H4 (cell line): Measurements from ENCODE around the gene ELANE. TPM values are rescaled to one million over a fixed set of nuclear protein-coding genes. Genes with fewer than 3 reads are reported as not detected.

ENCODE experiments used
- DNase-seq: peaks from one replicate; pipeline ENCODE4 v3.0.0-alpha.2; 2015; ENCODE audit warnings: low spot score
- total RNA-seq: library from RNA; depleted of rRNA; stranded (reverse); fragments of >200 nt; shearing (Covaris generic); gene quantifications from 2 replicates; pipeline ENCODE4 v1.2.3, GENCODE V29; 2014; rRNA removed

Gene ELANE
- total RNA-seq, 1 experiment from 2014 or later: not detected

- DNase-seq: no peak
Observed at GRCh38 chr19:898663-899062, 46.6 kb downstream of the ELANE start.

DNA sequence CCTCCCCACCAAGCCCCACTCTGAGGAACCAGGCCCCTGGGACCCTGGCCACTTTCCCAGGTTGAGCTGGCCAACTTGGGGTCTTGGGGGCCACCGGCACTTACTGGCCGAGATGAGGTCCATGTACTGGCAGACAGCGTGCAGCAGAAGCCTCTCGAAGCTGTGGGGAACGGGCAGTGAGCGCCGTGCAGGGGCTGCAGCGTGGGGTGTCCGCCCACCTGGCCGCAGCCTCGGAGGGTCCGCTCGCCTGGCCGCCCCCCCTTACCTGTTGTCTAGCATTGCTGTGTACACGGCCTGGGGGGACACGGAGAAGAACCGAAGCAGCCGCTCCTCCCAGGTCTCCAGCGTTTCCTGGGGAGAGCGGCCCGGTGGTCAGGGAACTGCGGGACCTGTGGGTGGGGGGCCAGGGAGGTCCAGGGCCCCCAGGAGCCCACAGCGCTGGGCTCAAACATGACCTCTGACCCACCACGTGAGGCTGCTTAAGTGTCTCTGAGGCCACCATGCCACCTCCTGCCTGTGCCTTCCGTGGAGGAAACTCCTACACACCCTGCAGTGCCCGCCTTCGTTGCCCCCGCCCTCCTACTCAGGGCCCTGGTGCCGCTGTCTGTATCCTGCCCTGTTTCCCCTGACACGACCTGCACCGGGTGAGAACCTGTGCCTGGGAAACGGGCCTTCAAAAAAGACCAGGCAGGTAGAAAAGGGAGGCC lies 47.4 kb downstream of the ELANE start:
- DNase-seq: no peak

- DNase-seq: no peak
Observed at GRCh38 chr19:900043-900301, 47.9 kb downstream of the ELANE start.

DNA sequence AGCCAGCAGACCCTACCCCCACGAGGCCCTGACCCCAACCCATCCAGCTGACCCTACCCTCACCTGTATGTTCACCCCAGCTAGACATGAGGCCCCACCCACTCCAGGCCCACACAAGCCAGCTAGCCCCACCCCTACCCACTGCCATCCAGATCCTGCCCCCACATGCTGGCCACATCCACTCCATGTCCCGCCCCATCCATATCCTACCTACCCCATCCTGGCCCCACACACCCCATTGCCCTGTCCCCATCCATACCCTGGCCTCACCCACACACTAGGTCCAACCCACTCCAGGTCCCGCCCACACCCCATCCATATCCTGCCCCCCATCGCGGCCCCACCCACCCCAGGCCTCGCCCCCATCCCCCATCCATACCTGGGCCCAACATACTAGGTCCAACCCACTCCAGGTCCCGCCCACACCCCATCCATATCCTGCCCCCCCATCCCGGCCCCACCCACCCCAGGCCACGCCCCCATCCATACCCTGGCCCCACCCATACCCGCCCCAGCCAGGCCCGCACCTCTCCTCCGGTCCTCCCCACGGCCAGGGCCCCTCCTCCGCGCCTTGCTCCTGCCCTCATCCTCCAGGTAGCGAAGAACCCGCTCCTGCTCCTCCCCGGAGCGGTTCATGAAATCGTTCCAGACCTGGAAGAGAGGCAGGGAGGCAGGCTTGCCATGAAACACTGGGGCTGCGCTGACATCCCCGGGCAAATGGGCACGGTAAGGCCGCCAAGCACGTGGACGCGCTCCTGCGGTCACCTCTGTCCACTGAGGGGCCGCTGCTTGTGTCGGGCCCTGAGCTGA lies 48.4 kb downstream of the ELANE start:
- no peak for DNase-seq

- no peak for DNase-seq
Observed at GRCh38 chr19:901216-902092, 49.4 kb downstream of the ELANE start.

DNA sequence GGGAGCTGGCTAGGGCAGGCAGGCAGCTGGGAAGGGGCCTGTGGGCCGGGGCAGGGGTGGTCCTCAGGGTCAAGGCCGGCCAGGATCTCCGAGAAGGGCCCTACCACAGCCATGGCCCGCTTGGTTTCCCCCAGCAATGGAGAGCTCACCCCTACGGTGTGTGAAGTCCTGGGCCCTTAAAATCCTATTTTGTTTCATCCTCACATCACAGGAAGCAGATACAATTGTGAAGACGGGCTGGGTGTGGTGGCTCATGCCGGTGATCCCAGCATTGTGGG lies 49.9 kb downstream of the ELANE start:
- no peak for DNase-seq

DNA sequence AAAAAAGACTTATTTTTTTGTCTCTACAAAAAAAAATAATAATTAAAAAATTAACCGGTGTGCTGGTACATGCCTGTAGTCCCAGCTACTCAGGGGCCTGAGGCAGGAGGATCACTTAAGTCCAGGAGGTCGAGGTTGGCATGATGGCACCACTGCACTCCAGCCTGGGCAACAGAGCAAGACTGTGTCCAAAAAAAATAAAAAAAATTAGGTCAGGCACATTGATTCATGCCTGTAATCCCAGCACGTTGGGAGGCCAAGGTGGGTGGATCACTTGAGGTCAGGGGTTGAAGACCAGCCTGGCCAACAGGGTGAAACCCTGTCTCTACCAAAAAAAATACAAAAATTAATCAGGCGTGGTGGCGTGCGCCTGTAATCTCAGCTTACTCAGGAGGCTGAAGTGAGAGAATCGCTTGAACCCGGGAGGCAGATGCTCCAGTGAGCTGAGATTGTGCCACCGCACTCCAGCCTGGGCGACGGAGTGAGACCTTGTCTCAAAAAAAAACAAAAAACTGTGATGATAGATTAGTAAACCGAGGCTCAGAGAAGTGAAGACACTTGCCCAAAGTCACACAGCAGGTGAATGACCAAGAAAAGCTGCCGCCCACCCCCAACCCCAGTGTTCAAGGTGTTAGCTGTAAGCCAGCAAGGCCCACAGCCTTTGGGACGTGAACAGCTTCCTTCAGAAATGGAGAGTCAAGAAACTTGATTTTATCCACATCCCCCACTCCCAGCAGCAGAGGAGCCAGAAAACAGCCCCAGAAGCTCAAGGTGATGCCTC lies 50.5 kb downstream of the ELANE start:
- DNase-seq: no peak

DNA sequence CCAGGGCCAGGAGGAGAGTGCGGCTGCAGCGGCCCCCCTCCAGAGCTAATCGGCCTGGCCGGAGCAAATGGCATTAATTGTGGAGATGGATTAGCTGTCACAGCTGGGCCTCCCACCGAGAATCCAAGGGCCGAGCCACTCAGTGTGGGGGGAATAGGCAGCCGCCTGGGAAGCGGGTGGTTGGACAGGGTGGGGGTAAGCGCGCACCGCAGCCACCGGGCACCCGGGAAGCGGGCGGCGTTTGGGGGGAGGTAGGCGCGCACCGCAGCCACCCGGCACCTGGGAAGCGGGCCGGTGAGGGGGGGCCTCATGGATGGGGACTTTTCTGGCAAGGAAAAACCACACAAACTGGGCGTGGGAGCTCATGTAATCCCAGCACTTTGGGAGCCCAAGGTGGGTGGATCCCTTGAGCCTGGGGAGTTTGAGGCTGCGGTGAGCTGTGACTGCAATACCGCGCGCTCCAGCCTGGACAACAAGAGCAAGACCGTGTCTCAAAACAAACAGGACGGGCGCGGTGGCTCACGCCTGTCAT lies 51.2 kb downstream of the ELANE start:
- peak; percentile 40 for DNase-seq

DNA sequence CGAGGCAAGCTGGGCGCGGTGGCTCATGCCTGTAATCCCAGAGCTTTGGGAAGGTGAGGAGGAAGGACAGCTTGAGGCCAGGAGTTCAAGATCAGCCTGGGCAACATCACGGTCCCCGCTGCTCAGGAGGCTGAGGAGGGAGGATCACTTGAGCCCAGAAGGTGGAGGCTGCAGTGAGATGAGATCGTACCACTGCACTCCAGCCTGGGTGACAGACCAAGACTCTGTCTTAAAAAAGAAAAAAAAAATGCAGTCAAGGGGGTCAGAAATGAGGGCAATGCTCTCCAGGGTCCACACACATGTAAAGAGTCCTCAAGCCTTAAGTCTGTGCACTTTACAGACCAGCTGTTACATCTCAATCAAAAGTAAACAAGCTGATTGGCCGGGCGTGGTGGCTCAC lies 52.4 kb downstream of the ELANE start:
- DNase-seq: no peak

Other genes starting within 250 kb of the ELANE start
- 19.9 and 21.5 TPM in 2 replicates for gene POLRMT, start 218.8 kb upstream of the ELANE start, total RNA-seq
- gene FGF22, start 212.4 kb upstream of the ELANE start, total RNA-seq: not detected in 2 replicates
- 23.8 and 27.4 TPM in 2 replicates for gene RNF126, start 189.1 kb upstream of the ELANE start, total RNA-seq
- gene FSTL3, start 175.9 kb upstream of the ELANE start, total RNA-seq: 35.6 and 45.6 TPM in 2 replicates
- not detected in 2 replicates for gene PRSS57, start 156.9 kb upstream of the ELANE start, total RNA-seq
- 3.7 and 5.8 TPM in 2 replicates for gene PALM, start 143.4 kb upstream of the ELANE start, total RNA-seq
- not detected in 2 replicates for gene MISP, start 101.2 kb upstream of the ELANE start, total RNA-seq
- gene PTBP1, start 54.9 kb upstream of the ELANE start, total RNA-seq: 131 and 138 TPM in 2 replicates
- gene PLPPR3, start 30.3 kb upstream of the ELANE start, total RNA-seq: 0.14 TPM in 1 of 2 replicates, not detected in the other
- gene AZU1, start 24.5 kb upstream of the ELANE start, total RNA-seq: not detected in 2 replicates
- 0.72 TPM in 1 of 2 replicates, not detected in the other for gene PRTN3, start 11.3 kb upstream of the ELANE start, total RNA-seq
- 2.3 and 3.5 TPM in 2 replicates for gene CFD, start 7.4 kb downstream of the ELANE start, total RNA-seq
- gene MED16, start 40.9 kb downstream of the ELANE start, total RNA-seq: 16.6 and 27.4 TPM in 2 replicates
- gene RNU6-9, start 41.2 kb downstream of the ELANE start, total RNA-seq: not detected in 2 replicates
- gene R3HDM4, start 60.9 kb downstream of the ELANE start, total RNA-seq: 20.3 and 26.8 TPM in 2 replicates
- not detected in 2 replicates for gene KISS1R, start 65.0 kb downstream of the ELANE start, total RNA-seq
- gene ARID3A, start 73.7 kb downstream of the ELANE start, total RNA-seq: 2.3 and 9.0 TPM in 2 replicates
- gene WDR18, start 132.0 kb downstream of the ELANE start, total RNA-seq: 61.9 and 77.2 TPM in 2 replicates
- gene GRIN3B, start 148.1 kb downstream of the ELANE start, total RNA-seq: 0.23 TPM in 1 of 2 replicates, not detected in the other
- 57.0 and 72.5 TPM in 2 replicates for gene TMEM259, start 168.8 kb downstream of the ELANE start, total RNA-seq
- gene RNU6-2, start 169.2 kb downstream of the ELANE start, total RNA-seq: not detected in 2 replicates
- 111 and 123 TPM in 2 replicates for gene CNN2, start 174.3 kb downstream of the ELANE start, total RNA-seq
- 2.9 and 3.6 TPM in 2 replicates for gene ABCA7, start 187.8 kb downstream of the ELANE start, total RNA-seq
- 2.4 and 3.2 TPM in 2 replicates for gene ARHGAP45, start 214.9 kb downstream of the ELANE start, total RNA-seq
- 237 and 244 TPM in 2 replicates for gene POLR2E, start 243.1 kb downstream of the ELANE start, total RNA-seq